RKO (cell line): ENCODE data around the gene NAGPA.
"Not testable (repeated sequence)": the region's sequence is repeated elsewhere in the genome, so short reads cannot be mapped to it uniquely, and the experiment has no call there.

Experiments
- DNase-seq: peaks from one replicate; pipeline ENCODE4 v3.0.0-alpha.2; 2016; ENCODE audit warnings: low spot score

The NAGPA gene

DNA sequence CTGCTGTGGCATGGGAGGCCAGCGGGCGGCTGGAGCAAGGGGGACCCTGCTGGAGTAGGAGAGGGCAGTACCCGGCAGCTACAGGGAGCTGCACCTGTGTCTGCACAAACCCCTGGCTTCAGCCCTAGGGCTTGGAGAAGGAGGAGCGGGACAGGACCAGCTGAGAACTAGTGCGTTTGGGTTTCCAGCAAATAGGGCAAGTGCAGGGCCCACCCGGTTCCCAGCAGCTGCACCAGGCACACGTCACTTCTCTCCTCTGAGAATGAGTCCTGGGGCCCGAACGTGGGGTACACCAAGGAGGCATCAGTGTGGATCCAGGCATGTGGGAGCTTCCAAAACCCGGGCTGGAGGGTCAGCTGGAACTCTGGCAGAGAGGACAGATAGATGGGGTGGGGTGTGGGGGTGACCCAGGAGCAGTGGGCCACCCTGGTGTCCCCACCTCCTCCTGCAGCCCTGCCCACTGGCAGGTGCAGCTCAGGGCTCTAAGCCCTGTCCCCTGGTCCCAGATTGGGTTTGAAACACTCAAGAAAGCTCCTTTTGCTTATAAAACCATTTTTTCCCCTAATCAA, 26.4 kb upstream of the NAGPA start:
- no peak for DNase-seq

DNA sequence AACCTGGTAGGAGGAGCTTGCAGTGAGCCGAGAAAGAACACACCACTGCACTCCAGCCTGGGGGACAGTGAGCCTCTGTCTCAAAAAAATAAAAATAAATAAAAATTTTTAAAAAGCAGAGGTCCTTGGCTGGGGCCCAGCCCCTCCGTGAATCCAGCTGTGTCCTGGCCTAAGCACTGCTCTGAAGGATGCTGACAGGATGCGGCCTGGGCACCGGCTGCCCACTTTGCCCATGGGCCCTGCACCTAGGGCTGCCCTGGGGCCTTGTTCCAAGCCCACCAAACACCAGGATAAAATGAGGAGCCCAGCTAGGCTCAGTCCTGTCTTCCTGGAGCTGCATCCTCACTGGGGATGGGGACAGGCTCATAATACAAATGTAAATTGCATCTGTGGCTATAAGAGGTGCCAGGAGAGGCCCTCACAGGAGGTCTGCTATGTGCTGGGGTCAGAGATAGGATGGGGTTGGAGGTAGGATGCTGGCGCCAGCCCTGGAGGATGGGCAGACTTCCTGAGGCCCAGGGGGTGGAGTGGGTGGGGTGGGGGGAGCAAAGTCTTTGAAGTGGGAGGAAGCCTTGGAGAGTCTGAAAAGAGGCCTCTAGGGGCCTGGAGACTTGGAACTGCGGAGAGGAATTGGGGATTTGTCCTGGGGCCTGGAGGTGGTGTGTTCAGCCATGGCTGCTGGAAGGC, 25.8 kb upstream of the NAGPA start:
- no peak for DNase-seq

DNA sequence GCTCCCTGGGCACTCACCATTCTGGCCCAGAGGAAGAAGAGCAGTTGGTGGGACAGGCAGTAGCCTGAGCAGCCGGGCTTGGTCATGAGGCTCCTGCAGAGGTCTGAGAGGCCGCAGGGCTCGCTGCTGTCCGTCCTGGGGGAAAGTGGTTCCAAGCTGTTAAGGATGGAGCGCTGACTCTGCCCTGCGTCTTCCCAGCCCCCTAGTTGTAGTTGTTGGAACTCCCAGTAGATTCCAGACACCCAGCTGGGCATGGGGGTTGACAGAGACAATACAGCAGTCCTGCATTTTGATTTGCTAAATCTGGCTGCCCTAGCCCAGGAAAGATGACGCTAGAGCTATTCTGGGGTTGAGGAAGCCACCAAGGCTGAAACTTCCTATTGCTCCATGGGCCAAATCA, 24.7 kb upstream of the NAGPA start:
- DNase-seq = peak; percentile 24

DNA sequence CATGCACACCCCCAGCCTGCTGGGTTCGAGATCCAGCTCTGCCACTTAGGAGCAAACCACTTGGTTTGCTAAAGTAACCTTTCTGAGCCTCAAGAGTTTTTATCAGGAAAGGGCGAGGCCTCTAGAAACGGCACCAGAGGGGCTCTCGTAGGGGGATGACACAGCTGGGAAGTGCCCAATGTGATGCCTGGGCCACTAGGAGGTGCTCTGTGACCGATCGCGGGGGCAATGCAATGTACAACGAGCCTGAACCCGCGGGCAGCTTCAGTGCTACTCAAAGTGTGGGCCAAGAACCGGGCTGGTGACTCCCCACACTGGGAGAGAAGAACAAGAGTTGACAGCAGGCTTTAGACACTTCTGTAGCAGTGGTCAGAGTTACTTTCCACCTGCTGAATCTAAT, 22.6 kb upstream of the NAGPA start:
- no peak for DNase-seq

DNA sequence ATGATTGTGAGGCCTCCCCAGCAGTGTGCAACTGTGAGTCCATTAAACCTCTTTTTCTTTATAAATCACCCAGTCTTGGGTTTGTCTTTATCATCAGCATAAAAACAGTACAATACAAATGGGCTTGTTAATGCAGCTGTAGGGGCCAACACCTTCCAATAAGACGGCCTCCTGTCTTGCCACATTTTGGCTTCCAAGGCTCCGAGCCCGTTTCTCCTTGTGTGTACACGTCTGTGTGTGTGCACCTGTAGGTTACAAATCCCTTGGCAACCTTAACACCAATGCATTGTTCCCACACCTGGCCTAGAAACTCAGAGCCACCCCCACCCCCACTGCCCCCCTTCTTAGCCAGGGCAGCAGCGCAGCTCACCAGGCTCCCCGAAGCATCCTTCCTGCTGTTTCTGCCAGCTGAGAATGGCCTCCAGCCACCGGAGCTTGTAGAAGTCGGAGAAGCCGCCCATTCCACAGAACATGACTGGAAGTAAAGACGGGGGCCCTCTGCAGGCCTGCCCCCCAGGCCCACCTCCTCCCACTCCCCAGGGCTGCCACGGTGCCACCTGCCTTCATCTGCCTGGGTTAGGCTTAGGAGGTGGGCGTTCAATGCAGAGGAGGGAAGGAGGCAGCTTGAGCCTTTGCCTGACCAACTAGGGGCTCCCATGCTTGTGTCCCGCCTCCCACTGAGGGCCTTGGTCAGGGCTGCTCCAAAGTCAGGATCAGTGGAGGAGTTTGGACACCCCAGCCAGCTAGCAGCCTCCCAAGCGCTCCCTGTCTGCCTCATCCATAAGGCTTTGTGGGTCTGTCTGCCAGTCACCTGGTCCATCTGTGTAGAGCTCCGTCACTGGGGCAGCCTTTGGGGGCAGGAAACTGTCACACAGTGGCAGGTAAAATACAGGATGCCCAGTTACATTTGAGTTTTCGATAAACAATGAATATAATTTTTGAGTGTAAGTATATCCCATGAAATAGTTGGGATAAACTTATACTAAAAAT, 21.4 kb upstream of the NAGPA start:
- DNase-seq = no peak

DNA sequence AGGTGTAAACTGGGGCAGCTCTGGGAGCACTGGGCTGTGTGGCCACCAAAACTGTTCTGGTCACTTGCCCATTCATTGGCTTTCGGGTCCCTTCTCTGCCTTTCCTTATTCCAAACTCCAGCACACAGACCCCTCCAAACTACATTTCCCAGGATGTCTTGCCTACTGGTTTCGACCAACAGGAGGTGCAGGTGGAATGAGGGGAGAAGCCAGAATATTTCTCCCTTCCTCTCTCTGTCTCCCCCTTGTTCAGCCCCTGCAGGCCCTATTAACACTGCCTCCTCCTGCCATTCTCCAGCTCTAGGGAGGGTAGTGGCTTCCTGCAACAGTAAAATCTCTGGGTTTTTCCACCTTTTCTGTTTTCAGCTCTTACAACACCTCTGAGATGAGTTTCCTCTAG, 13.2 kb upstream of the NAGPA start:
- no peak for DNase-seq

DNA sequence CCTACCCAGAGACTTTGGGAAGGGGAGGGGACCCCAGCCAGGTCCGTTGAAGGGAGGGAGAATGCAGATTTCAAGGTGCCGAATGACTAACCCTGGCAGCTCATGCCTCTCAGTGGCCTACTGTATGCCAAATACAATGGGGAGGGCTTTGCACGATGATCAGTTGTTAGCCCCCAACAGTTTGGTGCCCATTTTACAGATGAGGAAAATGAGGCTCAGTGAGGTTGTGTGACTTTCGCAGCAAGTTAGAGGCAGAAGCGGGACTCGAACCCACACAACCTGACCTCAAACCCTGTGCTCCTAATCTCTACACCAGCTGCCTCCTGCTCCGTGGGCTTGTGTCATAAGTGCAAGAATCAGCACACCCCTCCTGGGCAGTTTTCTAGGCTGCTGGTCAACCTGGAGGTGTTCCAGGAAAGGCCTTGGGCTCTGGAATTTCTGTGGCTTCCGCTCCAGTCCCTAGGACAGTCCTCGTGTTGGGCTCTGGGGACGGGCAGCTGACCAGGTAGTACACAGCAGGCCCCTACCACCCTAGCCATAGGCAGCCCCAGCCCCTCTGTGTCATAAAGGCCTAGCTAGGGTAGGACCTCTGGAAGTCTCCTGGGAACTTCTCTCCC, 11.9 kb upstream of the NAGPA start:
- DNase-seq = no peak

DNA sequence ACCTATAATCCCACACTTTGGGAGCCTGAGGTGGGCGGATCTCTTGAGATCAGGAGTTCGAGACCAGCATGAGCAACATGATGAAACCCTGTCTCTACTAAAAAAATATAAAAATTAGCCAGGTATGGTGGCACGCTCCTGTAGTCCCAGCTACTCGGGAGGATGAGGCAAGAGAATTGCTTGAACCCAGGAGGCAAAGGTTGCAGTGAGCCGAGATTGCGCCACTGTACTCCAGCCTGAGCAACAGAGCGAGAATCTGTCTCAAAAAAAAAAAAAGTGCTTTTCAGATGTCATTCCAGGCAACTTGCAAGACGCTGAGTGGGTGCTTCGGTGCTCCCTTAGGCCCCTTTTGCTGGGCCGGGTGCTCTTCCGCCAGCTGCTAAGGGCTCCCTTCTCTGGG, 10.8 kb upstream of the NAGPA start:
- DNase-seq = not testable (repeated sequence)

DNA sequence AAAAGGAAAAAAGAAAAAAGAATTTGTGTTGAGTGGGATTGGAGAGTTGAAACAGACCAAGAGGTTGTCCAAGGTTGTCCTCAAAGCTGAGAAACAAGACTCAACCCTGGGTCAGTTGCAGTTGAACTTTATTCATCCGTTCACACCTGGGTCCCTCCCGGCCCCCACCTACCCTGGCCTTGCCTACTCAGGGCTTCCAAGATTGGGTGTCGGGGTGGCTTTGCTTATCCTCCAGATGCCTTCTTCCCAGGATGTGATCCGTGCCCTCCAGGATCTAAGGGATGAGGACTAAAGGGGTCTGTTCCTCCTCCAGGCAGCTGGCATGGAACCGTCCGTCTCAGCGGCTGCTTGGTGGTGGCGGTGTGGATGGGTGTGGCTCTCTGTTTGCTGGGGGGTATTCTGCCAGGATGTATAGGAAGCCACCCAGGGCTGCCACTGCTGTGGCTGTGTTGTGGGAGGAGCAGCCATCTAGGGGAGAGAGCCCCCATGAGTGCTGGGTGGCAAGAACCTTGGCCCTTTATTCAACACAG, 10.3 kb upstream of the NAGPA start:
- no peak for DNase-seq

DNA sequence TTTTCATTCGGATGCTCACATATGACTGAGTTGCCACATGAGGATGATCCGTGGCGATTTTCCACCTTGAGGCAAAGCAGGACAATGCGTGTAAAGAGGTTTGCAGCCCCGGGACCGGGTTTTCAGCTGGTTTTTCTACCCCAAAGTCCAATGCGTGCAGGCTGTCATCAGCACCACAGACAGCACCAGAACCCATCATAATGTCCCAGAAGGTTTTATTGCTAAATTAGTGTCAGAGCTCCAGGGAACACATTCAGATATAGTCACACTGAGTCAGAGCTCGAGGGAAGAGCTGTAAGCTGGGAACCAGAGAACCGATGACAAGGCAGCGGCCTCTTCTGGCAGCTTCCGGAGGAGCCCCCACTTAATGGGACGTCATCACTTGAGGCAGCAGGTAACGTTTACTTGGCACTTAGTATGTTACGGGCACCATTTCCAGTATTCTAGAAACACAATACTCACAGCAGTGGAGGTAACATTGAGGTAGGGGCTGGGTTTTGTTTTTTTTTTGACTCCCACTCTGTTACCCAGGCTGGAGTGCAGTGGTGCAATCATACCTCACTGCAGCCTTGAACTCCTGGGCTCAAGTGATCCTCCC, 8.9 kb upstream of the NAGPA start:
- DNase-seq = peak; percentile 92

DNA sequence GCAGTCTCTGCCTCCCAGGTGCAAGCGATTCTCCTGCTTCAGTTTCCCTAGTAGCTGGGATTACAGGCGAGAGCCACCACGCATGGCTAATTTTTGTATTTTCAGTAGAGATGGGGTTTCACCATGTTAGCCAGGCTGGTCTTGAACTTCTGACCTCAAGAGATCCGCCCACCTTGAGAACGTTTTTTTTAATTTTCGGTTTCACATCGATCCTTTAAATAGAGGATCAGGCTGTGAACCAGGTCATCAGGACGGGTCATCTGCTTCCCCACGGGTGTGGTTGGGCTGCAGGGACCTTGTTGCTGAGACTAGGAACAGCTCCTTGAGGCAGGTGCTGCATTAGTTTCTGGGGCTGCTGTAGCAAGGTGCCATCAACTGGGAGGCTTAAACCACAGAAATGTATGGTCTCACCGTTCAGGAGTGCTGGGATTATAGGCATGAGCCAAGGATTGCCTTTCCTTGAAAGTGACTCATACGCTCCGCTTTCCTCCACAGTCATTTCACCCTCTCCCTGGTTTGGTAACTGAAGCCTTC, 7.9 kb upstream of the NAGPA start:
- DNase-seq = peak; percentile 73

DNA sequence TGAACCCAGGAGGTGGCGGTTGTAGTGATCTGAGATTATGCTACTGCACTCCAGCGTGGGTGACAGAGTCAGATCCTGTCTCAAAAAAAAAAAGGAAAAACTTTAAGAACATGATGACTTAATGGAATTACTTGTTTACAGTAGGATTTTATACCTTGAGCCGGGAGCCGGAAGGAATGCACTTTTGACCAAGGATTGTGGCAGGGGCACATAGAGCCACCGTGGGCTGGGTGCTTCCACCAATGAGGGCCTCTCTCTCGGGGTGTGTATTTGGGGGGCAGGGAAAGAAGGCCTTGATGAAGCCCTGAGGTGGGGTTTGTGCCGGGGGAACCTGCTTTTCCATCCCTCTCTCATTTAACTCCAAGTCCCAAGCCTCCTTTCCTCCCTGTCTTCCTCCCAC, 6.7 kb upstream of the NAGPA start:
- no peak for DNase-seq

DNA sequence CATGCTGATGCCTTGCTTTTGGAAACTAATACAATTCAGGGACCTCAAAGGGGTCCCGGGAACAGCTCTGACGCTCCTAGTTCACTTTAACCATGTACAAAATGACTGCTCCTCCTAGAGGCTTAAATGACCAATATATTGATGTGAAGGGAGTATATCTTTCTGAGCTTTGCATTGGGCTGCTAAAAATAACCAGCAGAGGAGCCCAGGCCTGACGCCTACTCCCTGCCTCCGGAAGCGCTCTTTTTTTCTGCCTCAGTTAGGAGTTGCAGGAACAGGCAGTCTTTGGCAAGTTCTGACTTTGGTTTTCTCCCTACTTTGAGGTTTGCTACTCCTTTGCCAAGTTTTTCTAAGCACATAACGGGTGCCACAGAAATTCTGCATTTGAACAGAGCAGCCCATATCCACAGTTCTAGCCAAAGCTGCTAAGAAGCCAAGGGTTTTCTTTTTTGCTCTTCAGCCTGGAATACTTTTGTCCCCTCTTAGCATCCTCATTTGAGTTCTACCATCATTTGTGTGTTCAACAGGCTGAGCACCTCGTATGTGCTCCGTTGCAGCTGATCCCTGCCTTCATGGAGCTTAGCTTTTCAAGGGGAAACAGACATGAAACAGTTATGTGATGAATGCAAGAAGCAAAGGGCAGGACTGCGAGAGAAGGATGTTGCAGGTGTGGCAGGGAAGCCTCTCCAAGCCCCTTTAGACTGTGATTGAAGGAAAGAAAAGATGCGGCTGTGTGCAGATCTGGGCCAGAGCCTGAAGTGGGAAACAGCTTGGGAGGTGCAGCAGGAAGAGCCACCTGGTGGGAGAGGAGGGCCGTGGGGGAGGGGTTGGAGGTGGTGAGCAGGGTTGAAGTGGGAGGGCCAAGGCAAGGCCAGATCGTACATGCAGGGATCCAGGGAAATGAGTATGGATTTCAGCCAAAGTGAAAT, 2.8 kb upstream of the NAGPA start:
- DNase-seq = no peak

DNA sequence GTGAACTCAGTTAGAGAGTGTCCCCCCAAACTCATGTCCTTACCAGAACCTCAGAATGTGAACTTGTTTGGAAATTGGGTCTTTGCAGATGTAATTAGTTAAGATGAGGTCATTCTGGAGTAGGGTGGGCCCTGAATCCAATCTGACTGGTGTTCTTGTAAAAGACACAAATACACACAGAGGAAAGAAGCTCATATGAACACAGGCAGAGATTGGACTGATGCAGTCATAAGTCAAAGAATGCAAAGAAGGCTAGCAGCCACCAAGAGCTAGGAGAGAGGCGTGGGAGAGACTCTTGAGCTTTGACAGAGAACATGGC, 2.1 kb upstream of the NAGPA start:
- DNase-seq = no peak

DNA sequence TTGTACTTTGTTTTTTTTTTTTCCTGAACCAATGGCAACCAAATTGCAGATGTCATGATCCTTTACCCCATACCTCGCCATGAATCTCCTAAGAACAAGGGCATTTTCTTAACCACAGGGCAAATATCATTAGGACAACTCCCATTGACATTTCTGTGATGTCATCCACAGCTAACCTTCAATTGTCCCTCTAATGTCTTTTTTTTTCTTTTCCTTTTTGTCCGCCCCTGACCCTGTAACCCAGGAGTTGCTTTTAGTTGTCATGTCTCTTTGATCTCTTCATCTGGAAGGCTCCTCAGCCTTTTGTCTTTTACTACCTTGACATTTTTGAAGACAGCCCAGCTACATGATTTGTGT, 410 bp upstream of the NAGPA start:
- DNase-seq = no peak

DNA sequence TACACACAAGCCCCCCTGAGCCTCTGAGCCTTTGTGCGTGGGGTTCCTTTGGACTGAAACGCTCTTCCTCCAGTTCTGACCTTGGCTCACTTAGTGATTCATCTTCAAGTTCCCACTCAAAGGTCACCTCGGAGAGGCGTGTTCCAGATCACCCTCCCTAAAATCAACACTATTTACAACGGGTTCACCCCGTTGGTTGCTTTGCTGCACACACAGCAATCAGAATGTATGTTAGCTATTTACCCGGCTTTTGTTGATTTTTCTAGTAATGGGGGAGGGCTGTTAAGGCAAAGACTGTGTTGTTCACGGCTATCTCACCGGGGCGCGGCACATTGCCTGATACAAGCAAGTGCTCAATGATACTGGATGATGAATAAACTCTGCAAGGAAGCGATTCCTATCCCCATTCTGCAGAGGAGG, 977 bp downstream of the NAGPA start:
- DNase-seq = peak; percentile 49

DNA sequence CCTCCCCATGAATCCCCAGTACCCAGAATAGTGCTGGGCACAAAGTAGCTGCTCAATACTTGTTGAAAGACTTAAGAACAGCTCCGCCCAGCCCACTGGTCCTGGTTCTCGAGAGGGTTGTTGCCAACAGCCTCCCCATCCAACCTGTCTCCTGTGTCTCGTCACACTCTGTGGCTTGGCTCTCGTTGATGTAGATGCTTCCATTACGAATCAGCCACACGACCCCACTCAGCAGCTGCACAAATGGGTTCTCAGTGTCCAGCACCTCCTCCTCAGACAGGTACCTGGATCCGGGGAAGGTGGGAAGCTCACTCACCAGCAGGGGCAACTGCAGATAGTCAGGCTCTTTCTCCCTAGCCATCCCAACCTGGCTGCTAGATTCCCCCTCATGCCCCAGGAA, 2.1 kb downstream of the NAGPA start:
- DNase-seq = no peak

DNA sequence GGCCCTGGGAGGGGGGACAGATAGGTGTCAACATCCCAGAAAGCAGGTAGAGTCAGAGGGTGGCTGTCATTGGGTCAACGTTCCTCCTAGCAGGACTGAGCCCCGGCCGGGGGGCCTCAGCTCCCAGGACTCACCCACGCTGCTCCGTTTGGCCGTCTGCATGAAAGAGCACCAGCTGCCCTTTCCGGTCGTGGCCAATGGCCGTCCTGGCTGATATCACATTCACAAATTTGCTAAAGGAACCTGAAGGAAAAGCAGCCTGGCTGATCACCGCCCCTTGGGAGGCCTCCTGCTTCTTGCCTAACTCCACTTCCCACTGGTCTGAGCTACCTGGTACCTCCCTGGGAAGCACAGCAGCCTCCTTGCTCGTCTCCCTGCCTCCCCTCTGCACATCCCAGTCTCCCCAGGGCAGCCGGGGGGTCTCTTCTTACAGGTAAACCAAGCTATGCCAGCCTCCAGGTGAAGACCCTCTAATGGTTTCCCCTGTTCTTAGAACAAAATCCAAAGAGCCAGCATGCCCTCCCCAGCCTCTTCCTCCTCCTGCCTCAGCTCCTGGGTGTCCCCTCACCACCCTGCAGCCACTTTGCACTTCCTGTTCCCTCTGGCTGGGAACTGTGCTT, 3.4 kb downstream of the NAGPA start:
- DNase-seq = no peak

DNA sequence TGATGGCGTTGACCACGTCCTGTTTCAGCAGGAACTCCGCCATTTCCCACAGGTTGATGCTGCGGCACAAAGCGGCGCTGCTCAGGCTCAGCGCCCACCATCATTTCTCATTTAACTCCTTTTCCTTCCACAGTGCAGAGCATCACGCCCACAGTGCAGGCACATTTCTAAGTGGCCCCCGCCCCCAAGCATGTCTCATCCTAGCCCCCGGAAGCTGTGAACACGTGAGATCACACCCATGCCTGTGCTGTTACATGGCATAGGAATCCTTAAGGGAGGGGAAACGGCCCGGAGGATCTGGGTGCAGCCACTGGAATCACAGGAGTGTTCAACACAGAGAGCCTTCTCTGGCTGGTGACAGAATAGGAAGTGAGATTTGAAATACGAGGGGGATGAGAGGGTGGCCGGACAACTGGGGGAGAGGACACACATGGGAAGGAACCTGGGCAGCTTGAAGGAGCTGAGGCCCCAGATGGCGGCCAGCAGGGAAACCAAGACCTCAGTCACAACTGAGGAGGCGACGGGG, 4.7 kb downstream of the NAGPA start:
- no peak for DNase-seq
